ENCODE measurements around the gene WDR31.

Gene WDR31

DNA sequence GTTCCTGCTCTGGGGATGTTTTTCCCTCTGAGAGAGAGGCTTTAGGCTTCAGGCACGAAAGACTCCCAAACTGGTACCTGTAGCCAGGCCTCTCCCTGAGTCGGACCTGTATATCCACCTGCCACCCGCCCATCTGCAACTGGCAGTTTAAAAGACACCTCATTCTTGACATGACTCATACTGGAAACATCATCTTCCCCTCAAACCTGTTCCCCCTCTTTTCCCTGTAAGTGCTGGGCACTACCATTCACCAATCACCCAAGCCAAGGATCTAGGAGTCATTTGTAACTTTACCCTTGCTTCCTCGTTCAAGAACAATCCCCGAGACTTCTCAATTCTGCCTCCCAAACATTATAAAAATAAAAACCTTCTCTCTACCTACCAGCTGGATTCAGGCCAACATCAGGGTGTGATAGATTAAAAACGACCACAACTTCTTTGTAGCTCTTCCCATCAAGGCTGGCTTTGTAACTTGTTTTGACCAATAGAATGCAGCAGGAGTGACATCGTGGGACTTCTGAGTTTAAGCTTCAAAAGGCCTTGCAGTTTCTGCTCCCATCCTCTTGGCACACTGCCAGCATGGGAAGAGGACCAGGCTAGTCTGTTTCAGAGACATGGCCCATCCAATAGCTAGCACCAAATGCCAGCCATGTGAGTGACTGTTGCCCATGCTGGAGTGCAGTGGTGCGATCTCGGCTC is 1.8 kb upstream of the WDR31 start:
- intact Hi-C loops (cut with DNase I; ENCODE audit: low total_unique reads): no loop called here
- peaks cover 0 to 27% (median 18%) of the 10 kb centered on the region in 4 donors for H3K4me1 ChIP-seq
- no peaks in the 10 kb centered on the region for H3K36me3 ChIP-seq
- DNase-seq: no peak
- H3K4me3 ChIP-seq: no peak overlapping the region
- no peaks in the 10 kb centered on the region for H3K27me3 ChIP-seq
- no peak for TF ChIP-seq CTCF (IDR thresholded peaks at IDR 0.05)
- no peak overlapping the region for H3K27ac ChIP-seq
- H3K9me3 ChIP-seq: no peaks in the 10 kb centered on the region

- Histone ChIP-seq H3K27ac (no peak overlapping the region), H3K27me3 (no peaks in the 10 kb centered on the region), H3K36me3 (no peaks in the 10 kb centered on the region), H3K9me3 (no peaks in the 10 kb centered on the region), H3K4me1 (peaks cover 0 to 12% (median 11%) of the 10 kb centered on the region in 4 donors), H3K4me3 (no peak overlapping the region)
- intact Hi-C loops (cut with DNase I; ENCODE audit: low total_unique reads): loop anchor here (5.0 kb wide), 1 partner anchor 55 kb away; no protein-coding TSS in a partner anchor
- no peak for TF ChIP-seq CTCF (IDR thresholded peaks at IDR 0.05)
- no peak for DNase-seq
Measured at GRCh38 chr9:113337714-113338113, 2.4 kb downstream of the WDR31 start.

GRCh38 chr9:113331780-113332179 is 8.3 kb downstream of the WDR31 start:
- no peaks in the 10 kb centered on the region for H3K9me3 ChIP-seq
- intact Hi-C loops (cut with DNase I; ENCODE audit: low total_unique reads): no loop called here
- H3K4me1 ChIP-seq: no peaks in the 10 kb centered on the region
- no peak for DNase-seq
- H3K27me3 ChIP-seq: no peaks in the 10 kb centered on the region
- no peak overlapping the region for H3K27ac ChIP-seq
- H3K36me3 ChIP-seq: peaks cover 0 to 21% (median 0%) of the 10 kb centered on the region in 3 donors
- H3K4me3 ChIP-seq: no peak overlapping the region
- TF ChIP-seq CTCF (IDR thresholded peaks at IDR 0.05): no peak

- Histone ChIP-seq H3K27me3 (no peaks in the 10 kb centered on the region), H3K9me3 (no peaks in the 10 kb centered on the region), H3K27ac (no peak overlapping the region), H3K4me3 (no peak overlapping the region), H3K36me3 (peaks cover 0 to 21% (median 0%) of the 10 kb centered on the region in 3 donors), H3K4me1 (no peaks in the 10 kb centered on the region)
- TF ChIP-seq CTCF (IDR thresholded peaks at IDR 0.05): no peak
- intact Hi-C loops (cut with DNase I; ENCODE audit: low total_unique reads): no loop called here
- no peak for DNase-seq
Measured at GRCh38 chr9:113328045-113328782, 11.9 kb downstream of the WDR31 start.

GRCh38 chr9:113326230-113326629 is 13.8 kb downstream of the WDR31 start:
- no peaks in the 10 kb centered on the region for H3K9me3 ChIP-seq
- H3K4me3 ChIP-seq: no peak overlapping the region
- TF ChIP-seq CTCF (IDR thresholded peaks at IDR 0.05): no peak
- peaks cover 0 to 15% (median 0%) of the 10 kb centered on the region in 3 donors for H3K36me3 ChIP-seq
- H3K27me3 ChIP-seq: no peaks in the 10 kb centered on the region
- intact Hi-C loops (cut with DNase I; ENCODE audit: low total_unique reads): no loop called here
- no peaks in the 10 kb centered on the region for H3K4me1 ChIP-seq
- H3K27ac ChIP-seq: no peak overlapping the region
- no peak for DNase-seq

All from tibial artery (tissue), 4 donors.